ENCODE data around the gene SMCP. TPM values are rescaled to one million over a fixed set of nuclear protein-coding genes. Genes with fewer than 3 reads are reported as not detected.

SMCP gene
- total RNA-seq, 1 donor from 2014 or later = 3.6 TPM

Other genes starting within 250 kb of the SMCP start
- gene LCE2D, start 214.9 kb upstream of the SMCP start, total RNA-seq (ENCODE audit: insufficient read depth, low replicate concordance) = not detected
- gene LCE2C, start 203.0 kb upstream of the SMCP start, total RNA-seq (ENCODE audit: insufficient read depth, low replicate concordance) = not detected
- gene LCE2B, start 192.2 kb upstream of the SMCP start, total RNA-seq (ENCODE audit: insufficient read depth, low replicate concordance) = not detected
- gene LCE2A, start 180.0 kb upstream of the SMCP start, total RNA-seq (ENCODE audit: insufficient read depth, low replicate concordance) = not detected
- gene LCE4A, start 170.2 kb upstream of the SMCP start, total RNA-seq (ENCODE audit: insufficient read depth, low replicate concordance) = not detected
- 1.7 TPM for gene KPRP, start 120.3 kb upstream of the SMCP start, total RNA-seq (ENCODE audit: insufficient read depth, low replicate concordance)
- not detected for gene LCE1F, start 103.2 kb upstream of the SMCP start, total RNA-seq (ENCODE audit: insufficient read depth, low replicate concordance)
- gene LCE1E, start 92.1 kb upstream of the SMCP start, total RNA-seq (ENCODE audit: insufficient read depth, low replicate concordance) = not detected
- gene LCE1D, start 81.6 kb upstream of the SMCP start, total RNA-seq (ENCODE audit: insufficient read depth, low replicate concordance) = not detected
- not detected for gene LCE1C, start 71.7 kb upstream of the SMCP start, total RNA-seq (ENCODE audit: insufficient read depth, low replicate concordance)
- gene LCE1B, start 66.4 kb upstream of the SMCP start, total RNA-seq (ENCODE audit: insufficient read depth, low replicate concordance) = not detected
- not detected for gene LCE1A, start 50.8 kb upstream of the SMCP start, total RNA-seq (ENCODE audit: insufficient read depth, low replicate concordance)
- not detected for gene LCE6A, start 35.5 kb upstream of the SMCP start, total RNA-seq (ENCODE audit: insufficient read depth, low replicate concordance)
- not detected for gene LCE7A, start 18.3 kb upstream of the SMCP start, total RNA-seq (ENCODE audit: insufficient read depth, low replicate concordance)
- gene IVL, start 30.2 kb downstream of the SMCP start, total RNA-seq (ENCODE audit: insufficient read depth, low replicate concordance) = 14.2 TPM
- not detected for gene SPRR5, start 68.9 kb downstream of the SMCP start, total RNA-seq (ENCODE audit: insufficient read depth, low replicate concordance)
- not detected for gene SPRR4, start 92.3 kb downstream of the SMCP start, total RNA-seq (ENCODE audit: insufficient read depth, low replicate concordance)
- gene SPRR1A, start 105.8 kb downstream of the SMCP start, total RNA-seq (ENCODE audit: insufficient read depth, low replicate concordance) = not detected
- gene SPRR3, start 123.4 kb downstream of the SMCP start, total RNA-seq (ENCODE audit: insufficient read depth, low replicate concordance) = 8.7 TPM
- gene SPRR1B, start 152.9 kb downstream of the SMCP start, total RNA-seq (ENCODE audit: insufficient read depth, low replicate concordance) = not detected
- 1.2 TPM for gene SPRR2D, start 162.8 kb downstream of the SMCP start, total RNA-seq (ENCODE audit: insufficient read depth, low replicate concordance)
- not detected for gene SPRR2A, start 179.2 kb downstream of the SMCP start, total RNA-seq (ENCODE audit: insufficient read depth, low replicate concordance)
- gene SPRR2B, start 193.3 kb downstream of the SMCP start, total RNA-seq (ENCODE audit: insufficient read depth, low replicate concordance) = not detected
- gene SPRR2E, start 216.2 kb downstream of the SMCP start, total RNA-seq (ENCODE audit: insufficient read depth, low replicate concordance) = not detected
- not detected for gene SPRR2F, start 235.2 kb downstream of the SMCP start, total RNA-seq (ENCODE audit: insufficient read depth, low replicate concordance)